Measurements from ENCODE around the gene MX2.

MX2 gene

DNA sequence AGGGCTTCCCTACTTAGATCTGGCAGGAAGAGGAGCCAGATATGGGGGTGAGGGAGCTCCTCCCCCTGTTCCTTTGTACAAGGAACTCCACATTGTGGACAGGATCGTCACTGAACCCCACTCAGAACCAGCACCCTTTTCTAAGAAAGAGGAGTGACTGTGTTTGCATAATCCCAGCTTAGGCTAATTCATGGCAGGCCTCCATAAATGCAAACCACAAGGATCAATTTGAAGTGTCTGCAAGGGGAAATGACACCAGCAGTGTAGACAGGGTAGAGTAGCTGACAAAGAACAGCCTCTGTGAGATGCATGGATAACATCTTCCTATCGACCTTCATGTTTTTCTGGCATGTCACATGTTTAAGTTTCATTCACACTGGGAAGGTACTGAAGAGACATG, 75.9 kb downstream of the MX2 start:
- DNase-seq (ENCODE audit: low read depth in 2 of 2), result no peak

DNA sequence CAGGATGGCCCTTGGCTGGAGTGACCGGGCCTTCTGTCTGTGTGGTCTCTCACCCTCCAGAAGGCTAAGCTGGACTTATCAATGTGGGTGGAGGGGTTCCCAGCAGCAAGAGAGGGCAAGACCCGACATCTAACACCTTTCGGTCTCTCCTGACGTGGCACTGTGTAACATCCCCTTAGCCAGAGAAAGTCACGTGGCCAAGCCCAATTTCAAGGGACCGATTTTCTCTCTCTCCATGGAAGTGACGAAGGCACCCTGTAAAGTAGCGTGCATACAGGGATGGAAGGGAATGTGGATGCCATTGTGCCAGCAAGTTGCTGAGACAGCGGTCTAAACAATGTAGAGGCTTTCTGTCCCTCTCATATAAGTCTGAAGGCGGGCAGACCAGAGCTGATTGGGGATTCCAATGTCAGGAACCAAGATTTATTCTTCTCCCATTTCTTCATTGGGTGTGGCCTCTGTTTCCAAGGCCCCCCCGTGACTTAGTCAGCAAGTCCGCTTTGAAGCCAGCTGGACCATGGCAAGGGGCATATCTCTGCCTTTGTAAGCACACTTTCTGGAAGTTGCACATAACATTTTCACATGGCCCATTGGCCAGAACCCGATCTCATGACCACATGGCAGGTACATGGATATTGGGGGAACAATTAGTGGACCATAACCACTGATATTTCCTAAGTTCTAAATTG, 76.7 kb downstream of the MX2 start:
- DNase-seq (ENCODE audit: low read depth in 2 of 2), result no peak

DNA sequence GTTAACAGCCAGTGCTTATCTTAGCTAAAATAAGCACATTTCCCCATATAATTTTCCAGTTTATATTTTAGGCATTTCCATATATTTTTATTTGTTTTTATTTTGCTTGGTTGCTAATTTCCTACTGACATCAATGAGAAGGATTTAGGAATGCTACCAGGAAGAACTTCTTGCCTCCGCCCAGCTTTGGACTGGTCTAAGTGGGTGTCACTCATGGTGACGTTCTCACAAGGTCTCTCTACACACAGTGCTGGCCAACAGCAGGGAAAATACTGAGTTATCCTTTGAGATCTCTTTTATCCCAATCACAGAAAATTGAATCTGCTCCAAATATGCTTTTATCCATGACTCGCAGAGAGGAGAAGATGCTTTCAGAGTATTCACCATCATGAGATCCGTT, 77.4 kb downstream of the MX2 start:
- no peak for DNase-seq (ENCODE audit: low read depth in 2 of 2)

DNA sequence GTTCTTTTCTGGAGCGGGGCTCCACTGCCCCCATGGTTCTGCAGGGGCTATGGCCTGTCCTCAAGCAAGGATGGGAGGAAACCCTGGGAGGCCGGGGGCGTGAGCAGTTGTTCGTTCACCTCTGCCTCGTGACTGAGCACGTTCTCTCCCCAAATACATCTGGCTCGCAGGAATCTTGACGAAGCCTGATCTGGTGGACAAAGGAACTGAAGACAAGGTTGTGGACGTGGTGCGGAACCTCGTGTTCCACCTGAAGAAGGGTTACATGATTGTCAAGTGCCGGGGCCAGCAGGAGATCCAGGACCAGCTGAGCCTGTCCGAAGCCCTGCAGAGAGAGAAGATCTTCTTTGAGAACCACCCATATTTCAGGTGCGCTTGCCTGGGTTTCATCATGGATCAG, 79.7 kb downstream of the MX2 start:
- DNase-seq (ENCODE audit: low read depth in 2 of 2), result no peak

DNA sequence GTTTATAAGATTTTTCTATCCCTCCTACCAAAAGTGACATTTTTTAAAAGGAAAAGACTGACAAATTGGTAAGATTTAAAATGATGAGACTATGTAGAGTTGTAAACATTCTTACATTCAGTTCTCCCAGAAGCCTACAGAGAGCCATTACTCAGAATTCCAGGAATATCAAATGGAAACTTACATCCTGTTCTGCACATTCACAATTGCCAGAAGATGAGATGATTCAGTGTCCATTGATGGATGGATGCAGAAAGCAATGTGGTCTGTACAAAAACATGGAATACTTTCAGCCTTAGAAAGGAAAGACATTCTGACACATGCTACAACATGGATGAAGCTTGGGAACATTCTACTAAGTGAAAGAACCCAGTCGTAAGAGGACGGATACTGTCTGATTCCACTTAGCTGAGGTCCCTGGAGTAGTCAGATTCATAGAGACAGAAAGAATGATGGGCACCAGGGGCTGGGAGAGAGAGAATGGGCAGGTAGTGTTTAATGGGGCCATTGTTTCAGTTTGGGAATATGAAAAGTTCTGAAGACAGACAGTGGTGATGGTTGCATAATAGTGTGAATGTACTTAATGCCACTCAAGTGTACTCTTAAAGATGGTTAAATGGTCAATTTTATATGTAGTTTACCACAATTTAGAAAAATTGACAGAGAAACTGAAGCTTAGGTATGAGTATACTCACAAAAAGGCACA, 80.8 kb downstream of the MX2 start:
- no peak for DNase-seq (ENCODE audit: low read depth in 2 of 2)

DNA sequence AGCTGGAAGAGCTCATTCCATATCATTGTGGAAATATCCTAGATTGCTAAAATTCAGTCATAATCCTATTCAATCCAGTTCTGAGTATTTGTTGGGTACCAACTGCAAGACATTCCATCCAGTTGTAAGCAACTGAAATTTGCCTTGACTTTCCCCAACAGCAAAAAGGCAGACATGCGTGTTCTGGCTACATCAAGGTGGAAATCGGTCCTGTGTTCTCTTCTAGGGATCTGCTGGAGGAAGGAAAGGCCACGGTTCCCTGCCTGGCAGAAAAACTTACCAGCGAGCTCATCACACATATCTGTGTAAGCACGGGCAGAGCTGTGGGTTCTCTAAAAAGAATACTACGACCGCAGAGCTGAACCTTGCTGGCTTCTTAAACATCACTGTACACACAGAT, 81.7 kb downstream of the MX2 start:
- DNase-seq (ENCODE audit: low read depth in 2 of 2), result no peak

DNA sequence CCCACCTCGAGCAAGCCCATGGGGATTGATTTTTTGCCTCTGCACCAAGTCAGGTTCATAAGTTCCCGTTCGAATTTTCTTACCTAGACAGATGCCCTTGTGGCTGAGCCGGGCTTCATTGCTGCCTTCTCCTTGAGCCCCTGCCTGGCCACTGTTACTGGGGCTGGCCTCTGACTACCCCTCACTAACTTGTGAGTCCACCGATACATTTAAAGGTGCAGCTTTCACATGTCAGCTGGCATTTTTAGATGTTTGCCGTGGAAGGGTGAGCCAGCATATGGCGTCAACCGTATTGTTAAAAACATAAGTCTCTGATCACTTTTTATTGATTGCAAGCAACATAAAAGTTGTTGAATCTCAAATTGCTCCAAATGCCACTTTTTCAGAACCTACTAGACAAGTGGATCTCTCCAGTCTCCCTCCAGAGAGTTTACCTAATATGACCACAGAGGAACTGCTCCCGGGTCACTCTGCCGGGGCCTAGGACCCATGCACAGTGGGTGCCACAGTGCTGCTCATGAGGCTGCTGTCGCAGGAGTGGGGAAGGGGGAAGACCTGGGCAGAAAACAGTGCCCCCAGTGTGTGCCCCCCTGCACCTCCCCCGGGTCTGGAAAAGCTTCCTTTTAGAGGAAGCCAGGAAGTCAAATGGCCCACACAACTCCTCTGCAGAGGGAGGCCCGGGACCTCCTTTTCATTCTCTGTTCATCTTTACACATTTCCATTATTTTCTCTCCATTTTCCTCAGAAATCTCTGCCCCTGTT, 83.1 kb downstream of the MX2 start:
- DNase-seq (ENCODE audit: low read depth in 2 of 2), result no peak

DNA sequence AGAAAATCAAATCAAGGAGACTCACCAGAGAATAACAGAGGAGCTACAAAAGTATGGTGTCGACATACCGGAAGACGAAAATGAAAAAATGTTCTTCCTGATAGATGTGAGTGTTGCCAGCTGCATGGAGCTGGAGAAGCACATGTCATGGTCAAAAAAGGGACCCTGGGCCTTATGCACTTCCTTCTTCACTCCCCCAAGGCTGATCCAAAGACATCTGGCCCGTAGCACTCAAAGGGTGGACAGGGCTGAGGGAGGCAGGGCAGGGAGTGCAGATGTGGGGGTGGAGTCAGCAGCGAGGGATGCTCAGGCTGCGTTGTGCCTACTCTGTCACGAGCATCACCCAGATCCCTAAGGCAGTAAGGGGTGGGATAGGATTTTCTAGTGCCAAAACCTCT, 83.6 kb downstream of the MX2 start:
- no peak for DNase-seq (ENCODE audit: low read depth in 2 of 2)

DNA sequence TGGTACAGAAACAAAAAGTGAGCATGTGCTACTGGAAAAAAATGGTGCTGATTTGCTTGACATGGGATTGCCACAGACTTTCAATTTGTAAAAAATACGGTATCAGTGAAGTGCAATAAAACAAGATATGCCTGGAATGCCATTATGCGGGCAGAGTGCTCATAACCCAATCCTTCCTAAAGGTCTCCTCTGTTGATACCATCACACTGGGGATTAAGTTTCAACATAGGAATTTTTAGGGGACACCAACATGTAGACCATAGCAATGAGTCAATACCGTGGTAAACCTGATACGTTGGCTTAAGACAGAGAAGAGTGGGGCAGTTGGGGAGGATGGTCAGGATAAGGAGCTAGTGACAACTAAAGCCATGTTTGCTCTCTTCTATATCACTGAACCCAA, 84.8 kb downstream of the MX2 start:
- no peak for DNase-seq (ENCODE audit: low read depth in 2 of 2)

DNA sequence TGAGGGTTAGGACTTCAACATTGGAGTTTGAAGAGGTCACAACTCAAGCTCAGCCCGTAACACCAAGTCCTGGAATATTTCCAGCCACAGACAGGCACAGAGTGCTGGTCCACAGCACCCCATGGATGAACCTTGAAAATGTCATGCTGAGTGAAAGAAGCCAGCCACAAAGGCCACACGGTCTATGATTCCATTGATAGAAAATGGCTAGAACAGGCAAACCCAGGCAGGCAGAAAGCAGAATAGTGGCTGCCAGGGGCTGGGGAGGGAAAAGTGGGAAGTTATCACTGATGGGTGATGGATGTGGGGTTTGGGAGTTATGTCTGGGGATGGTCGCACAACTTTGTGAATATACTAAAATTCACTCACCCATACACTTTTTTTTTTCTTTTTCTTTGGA, 85.5 kb downstream of the MX2 start:
- DNase-seq (ENCODE audit: low read depth in 2 of 2), result no peak

DNA sequence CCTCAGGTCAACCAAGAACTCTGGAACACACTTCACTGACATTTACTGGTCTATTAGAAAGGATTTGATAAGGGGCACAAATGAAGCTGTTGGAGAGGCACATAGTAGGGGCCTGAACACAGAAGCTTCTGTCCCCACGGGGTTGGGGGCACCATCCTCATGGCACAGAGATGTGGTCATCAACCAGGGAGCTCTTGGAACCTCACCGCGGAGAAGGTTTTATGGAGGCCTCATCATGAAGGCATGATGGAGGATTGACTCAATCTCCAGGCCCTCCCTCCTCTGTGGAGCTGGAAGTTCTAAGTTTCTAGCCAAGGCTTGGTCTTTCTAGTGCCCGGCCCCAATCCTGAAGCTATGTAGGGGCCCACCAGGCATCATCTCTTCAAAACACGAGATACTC, 87.8 kb downstream of the MX2 start:
- DNase-seq (ENCODE audit: low read depth in 2 of 2), result no peak

DNA sequence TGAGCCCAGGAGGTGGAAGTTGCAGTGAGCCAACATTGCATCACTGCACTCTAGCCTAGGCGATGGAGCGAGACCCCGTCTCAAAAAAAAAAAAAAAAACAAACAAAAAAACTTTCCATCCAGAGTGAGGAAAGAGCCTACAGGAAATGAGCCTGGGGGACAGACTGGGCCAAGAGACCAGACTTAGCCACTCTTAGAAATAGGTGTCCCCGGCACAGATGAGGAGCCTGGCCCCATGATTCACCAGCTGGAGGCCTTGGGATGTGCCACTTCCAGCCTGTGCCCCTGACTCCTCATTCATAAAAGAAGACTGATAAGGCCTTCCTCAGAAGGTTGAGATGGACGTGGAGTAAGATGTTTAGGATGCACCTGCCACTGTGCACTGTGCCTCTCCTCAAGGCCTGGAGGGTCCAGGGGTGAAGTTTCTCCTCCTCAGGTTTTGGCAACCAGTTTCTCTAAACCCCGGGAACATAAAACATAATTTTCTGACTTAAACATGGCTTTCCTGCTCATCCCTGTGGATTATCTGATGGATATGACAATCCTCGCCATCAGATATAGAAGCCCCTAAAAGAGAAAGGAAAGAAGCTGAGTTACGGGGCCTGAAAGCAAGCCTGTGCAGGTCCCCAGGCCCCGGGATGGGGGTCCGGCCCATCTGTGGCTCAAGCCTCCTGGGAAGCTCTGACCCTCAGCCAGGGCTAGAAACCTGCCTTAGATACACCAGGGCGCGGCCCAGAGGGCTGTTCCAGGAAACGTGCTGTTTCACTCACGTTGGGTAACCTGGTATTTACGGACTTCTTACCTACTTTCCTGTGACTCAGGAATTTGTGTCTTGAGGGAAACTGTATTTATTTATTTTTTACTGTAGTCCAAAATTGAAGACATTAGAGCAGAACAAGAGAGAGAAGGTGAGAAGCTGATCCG, 90.2 kb downstream of the MX2 start:
- DNase-seq (ENCODE audit: low read depth in 2 of 2), result no peak

DNA sequence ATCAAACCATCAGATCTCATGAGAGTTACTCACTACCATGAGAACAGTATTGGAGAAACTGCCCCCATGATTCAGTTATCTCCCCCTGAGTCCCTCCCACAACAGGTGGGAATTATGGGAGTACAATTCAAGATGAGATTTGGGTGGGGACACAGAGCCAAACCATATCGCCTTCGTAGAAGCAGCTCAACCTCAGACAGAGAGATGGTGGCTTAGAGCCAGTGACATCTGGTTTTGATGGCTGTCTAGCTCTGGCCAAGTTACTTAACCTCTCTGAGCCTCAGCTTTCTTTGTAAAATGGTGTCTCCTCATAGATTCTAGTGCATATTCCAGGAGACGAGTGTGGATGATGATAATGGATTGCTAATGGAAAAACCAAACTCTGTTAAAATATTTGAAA, 91.4 kb downstream of the MX2 start:
- DNase-seq (ENCODE audit: low read depth in 2 of 2), result no peak

DNA sequence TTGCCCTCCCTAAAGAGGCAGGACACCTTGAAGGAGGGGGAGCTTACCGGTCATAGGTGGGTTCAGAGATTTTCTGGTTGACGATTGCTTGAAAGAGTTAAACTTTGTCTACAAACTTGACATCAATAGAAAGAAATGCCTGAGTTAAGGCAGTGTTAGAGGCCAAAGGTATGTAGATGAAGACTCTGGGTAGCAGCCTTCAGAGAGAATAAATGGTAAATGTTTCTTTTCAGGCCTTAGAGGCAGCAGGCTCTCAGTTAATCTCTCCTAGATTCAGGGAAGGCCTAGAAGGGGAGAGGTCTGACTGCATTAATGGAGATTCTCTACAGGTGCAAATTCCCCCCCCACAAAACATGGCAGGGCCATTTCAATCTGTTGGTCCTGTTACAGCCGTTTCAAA, 91.9 kb downstream of the MX2 start:
- no peak for DNase-seq (ENCODE audit: low read depth in 2 of 2)

DNA sequence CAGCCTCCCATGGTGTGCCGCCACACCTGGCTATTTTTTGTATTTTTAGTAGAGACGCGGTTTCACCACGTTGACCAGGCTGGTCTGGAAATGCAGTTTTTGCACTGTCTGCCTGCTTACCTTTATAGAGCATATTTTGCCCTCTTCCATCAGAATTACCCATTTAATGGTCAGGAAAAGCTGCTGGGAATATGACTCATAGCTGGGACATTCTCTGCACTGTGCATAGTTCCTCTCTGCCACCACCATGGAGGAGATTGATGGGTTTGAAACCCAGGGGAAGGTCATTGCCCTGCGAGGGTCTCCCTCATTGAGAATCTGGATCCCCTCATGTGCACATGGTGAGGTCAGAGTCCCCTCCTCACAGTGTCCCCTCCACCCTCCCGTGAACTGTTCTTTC, 96.3 kb downstream of the MX2 start:
- DNase-seq (ENCODE audit: low read depth in 2 of 2), result no peak

DNA sequence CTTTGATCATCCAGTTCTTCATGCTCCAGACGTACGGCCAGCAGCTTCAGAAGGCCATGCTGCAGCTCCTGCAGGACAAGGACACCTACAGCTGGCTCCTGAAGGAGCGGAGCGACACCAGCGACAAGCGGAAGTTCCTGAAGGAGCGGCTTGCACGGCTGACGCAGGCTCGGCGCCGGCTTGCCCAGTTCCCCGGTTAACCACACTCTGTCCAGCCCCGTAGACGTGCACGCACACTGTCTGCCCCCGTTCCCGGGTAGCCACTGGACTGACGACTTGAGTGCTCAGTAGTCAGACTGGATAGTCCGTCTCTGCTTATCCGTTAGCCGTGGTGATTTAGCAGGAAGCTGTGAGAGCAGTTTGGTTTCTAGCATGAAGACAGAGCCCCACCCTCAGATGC, 96.7 kb downstream of the MX2 start:
- no peak for DNase-seq (ENCODE audit: low read depth in 2 of 2)
